DMS114 treated with DMSO at 0.1 percent for 48 hours (cell line): ENCODE data around the gene GPLD1.
"Not testable (repeated sequence)": the region's sequence is repeated elsewhere in the genome, so short reads cannot be mapped to it uniquely, and the experiment has no call there.

Source experiments
- DNase-seq: peaks from one replicate; lab custom pipeline; 2025; ENCODE audit not compliant: unreplicated experiment; lab: John Stamatoyannopoulos, UW

GPLD1 gene

DNA sequence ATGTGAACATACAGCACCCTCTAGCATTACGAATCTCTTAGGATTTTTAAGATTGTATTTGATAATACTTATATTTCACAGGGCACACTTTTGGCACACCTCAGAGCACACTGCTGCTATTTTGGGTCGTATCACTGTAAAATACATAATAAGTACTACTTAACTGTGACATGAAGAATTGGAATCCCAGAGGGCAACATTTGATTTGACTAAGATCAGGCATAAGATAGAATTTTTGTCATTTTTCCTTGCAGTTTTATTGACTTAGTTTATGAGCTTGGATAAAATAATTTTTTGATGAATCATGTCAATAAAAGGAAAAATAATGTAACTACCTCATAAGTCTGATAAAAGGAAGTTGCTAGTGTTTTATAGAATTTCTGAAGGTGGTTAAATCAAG, 64.3 kb downstream of the GPLD1 start:
- no peak for DNase-seq

DNA sequence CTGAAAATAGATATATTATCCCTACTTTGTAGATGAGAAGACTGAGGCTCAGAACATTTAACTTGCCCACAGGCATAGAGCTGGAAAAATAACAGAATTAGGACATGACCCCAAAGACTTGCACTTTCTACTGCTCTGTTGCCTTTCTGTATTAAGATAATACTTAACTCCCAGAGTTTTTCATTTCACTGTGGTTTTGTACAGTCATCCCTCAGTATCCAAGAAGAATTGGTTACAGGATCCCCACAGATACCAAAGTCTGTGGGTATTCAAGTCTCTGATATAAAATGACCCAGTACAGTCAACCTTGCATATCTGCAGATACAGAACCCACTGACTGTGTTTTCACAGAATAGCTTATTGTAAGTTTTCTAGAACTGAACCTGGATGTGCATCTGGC, 69.9 kb downstream of the GPLD1 start:
- DNase-seq: no peak

DNA sequence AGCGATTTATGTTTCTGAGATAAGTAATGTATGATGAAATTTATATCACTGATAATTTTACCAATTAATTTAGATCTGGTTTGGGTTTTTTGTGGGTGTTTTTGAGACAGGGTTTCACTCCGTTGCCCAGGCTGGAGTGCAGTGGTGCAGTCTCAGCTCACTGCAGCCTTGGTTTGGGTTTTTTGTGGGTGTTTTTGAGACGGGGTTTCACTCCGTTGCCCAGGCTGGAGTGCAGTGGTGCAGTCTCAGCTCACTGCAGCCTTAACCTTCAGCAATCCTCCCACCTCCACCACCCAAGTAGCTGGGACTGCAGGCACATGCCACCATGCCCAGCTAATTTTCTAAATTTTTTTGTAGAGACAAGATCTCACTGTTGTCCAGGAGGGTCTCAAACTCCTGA, 73.6 kb downstream of the GPLD1 start:
- DNase-seq: no peak

DNA sequence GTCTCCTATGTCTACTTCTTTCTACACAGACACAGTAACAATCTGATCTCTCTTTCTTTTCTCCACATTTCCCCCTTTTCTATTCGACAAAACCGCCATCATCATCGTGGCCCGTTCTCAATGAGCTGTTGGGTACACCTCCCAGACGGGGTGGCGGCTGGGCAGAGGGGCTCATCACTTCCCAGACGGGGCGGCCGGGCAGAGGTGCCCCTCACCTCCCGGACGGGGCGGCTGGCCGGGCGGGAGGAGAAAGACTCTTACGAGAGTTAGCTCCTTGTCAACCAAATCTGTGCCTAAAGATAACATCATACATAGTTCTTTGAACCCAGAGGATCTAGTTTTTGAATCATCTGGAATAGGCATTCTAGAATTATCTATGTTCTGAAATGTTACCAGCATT, 74.8 kb downstream of the GPLD1 start:
- DNase-seq: not testable (repeated sequence)

DNA sequence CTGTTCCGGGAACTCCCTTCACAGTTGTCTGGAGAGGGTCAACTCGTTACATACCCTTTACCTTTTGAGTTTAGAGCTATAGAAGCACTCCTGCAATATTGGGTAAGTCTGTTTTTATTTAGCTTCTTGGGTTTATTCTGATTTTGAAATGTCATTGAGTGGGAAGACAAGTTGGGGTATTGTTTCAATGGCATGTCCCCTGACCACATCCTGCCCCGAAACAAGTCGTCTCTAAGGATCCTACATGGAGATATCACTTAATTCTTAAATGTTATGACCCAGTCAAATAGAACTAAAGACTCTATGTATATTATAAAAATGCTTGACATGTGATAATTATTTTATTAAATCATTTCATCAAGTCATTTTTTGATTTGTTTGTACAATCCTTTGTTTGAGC, 77.1 kb downstream of the GPLD1 start:
- no peak for DNase-seq

DNA sequence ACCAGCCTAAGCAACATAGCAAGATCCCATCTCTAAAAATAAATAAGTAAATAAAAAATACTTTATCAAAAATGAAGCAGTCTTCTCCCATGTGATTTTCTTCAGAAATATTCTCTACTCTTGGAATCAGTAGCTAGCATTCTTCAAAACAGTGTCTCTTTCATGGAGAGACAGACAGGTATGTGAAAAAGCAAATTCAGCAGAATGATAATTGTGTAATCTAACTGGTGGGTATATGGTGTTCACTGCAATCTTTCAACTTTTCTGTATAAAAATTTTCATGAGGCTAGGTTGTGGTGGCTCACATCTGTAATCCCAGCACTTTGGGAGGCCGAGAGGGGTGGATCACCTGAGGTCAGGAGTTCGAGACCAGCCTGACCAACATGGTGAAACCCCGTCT, 78.8 kb downstream of the GPLD1 start:
- no peak for DNase-seq

DNA sequence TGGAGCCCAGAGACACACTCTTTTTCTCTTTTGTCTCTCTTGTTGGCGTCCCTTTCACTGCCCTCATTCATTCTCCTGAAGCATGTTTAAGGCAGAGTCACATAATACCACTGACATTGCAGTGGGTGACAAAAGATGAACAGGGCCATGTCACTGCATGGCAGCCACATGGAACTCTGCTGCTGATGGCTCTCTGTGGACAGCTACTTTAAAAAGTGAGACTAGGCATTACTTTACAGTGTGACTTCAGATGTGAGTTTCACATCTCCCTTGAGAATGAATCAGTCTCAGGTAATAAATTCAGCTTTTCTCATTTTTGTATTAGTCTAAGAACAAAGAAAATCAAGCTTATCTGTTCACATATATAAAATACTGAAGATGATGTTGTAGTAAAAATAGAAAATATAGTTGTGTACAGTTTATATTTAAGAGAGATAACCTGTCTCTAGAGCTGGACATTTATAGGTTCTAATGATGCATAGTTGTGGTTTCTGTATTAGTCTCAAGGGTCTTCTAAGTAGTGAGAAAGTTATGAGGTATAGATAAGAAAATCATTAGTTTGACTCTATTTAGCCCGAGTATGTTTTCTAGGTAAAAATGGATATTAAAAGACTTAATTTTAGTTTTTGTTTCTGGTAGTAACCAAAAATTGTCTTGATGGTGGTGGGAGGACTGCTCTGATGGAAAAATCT, 80.5 kb downstream of the GPLD1 start:
- no peak for DNase-seq

DNA sequence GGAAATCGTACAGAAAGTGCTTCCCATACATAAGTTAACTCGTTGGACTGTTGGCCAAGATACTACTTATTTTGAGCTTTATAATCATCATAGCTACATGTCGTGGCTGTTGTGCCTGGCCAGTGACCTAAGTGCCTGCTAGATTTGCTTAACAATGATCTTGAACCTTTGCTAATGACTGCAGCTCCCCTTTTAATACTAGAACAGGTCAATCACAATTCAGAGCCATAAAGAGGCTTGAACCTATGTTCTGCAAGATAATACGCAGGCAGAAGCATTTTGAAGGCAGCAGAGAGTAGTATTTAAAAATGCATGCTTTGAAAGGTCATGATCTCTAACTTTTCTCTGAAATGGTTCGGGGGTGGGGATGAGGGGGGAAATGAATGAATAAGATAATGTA, 84.1 kb downstream of the GPLD1 start:
- no peak for DNase-seq

DNA sequence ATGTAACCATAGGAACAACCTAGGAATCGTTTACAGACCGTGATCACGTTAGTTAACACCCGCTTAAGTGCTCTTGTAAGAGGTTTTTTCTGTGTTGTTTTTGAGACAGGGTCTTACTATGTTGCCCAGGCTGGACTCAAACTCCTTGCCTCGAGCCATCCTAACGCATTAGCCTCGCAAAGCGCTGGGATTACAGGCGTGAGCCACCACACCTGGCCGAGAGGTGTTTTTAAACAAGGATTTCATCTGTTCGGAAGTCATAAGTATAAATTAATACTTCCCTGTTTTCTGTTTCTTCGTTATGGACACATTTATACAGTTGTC, 85.9 kb downstream of the GPLD1 start:
- DNase-seq: no peak

DNA sequence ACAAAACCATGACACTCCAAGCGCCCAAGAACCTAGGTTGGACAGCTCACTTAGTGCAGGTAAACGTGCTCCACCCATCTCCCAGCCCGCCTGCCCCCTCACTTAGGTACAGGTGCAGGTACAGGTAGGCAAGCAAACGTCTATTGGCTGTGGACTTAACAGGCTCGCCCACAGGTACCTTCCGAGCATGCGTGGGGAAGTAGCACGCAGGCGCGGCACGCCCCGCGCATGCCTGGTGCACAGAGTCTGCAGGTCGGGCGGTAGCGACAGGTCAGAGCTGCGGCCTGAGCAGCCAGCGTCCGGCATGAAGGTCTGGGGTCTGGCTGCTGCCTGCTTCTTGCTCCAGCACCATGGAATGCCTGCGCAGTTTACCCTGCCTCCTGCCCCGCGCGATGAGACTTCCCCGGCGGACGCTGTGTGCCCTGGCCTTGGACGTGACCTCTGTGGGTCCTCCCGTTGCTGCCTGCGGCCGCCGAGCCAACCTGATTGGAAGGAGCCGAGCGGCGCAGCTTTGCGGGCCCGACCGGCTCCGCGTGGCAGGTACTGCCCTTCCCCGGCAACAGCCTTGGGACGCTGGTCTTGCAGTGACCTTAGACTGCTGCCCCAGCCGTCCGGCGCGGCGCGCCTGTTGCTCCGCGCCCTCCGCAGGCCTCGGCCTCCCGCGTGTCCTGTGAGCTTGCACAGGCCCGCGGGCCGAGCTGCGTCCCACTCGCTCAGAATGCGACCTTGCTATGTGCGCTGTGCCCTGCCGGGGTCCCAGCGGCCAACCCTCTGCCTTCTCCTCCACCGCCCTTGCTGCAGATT, 86.5 kb downstream of the GPLD1 start, which contains the start of gene MRS2:
Gene MRS2, plus strand, starts transcription at position 240 of the 804 bp plus-strand sequence. Its CDS starts 111 bp downstream, at position 351.
- peak; percentile 63 for DNase-seq

DNA sequence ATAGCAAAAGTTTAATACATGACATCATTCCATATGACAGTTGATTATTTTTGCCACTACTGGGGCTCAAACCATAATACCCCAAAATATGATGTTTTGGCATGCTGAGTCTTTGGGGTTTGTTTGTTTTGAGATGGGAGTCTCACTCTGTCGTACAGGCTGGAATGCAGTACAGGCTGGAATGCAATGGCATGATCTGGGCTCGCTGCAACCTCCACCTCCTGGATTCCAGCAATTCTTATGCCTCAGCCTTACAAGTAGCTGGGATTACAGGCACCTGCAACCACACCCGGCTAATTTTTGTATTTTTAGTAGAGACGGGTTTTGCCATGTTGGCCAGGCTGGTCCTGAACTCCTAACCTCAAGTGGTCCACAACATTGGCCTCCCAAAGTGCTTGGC, 87.9 kb downstream of the GPLD1 start:
- DNase-seq: no peak

DNA sequence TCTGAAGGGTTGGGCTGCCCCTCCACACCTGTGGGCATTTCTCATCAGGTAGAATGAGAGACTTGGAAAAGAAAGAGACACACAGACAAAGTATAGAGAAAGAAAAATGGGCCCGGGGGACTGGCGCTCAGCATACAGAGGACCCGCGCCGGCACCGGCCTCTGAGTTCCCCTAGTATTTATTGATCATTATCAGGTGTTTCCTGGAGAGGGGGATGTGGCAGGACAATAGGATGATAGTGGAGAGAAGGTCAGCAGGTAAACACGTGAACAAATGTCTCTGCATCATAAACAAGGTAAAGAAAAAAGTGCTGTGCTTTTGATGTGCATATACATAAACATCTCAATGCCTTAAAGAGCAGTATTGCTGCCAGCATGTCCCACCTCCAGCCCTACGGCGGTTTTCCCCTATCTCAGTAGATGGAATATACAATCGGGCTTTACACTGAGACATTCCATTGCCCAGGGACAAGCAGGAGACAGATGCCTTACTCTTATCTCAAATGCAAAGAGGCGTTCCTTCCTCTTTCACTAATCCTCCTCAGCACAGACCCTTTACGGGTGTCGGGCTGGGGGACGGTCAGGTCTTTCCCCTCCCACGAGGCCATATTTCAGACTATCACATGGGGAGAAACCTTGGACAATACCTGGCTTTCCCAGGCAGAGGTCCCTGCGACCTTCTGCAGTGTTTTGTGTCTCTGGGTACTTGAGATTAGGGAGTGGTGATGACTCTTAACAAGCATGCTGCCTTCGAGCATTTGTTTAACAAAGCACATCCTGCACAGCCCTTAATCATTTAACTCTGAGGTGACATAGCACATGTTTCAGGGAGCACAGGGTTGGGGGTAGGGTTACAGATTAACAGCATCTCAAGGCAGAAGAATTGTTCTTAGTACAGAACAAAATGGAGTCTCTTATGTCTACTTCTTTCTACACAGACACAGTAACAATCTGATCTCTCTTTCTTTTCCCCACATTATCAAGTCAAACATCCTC, 89.0 kb downstream of the GPLD1 start:
- not testable (repeated sequence) for DNase-seq

DNA sequence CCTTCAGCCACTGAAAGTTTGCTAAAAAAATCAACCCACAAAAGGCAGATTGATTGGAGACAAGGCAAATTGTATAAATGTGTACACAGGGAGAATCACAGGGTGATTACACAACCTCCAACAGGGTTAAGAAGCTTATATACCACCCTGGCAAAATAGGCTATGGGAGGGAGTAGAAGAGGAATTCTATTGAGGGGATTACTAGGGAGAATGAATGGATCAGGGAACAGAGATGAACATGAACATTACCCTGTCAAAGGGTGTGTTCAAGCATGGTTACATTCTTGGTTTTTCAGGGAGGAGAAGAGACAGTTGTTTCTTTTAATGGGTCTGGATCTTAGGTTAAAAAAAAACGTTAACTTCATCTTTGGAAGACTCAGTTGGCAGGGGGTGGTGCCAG, 91.7 kb downstream of the GPLD1 start:
- no peak for DNase-seq

DNA sequence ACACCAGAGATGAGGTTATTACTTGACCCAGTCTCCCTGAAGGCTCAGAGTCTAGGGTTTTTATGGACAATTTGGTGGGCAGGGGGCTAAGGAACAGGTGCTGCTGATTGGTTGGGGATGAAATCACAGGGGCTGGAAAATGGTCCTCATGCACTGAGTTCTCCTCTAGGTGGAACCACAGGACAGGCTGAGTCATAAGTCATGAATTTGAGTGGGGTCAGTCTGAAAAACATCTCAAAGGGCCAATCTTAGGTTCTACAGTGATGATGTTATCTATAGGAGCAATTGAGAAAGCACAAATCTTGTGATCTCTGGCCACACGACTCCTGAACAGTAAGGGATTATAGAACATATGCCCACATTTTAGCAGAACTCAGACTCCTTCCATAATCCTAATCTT, 92.6 kb downstream of the GPLD1 start:
- no peak for DNase-seq

DNA sequence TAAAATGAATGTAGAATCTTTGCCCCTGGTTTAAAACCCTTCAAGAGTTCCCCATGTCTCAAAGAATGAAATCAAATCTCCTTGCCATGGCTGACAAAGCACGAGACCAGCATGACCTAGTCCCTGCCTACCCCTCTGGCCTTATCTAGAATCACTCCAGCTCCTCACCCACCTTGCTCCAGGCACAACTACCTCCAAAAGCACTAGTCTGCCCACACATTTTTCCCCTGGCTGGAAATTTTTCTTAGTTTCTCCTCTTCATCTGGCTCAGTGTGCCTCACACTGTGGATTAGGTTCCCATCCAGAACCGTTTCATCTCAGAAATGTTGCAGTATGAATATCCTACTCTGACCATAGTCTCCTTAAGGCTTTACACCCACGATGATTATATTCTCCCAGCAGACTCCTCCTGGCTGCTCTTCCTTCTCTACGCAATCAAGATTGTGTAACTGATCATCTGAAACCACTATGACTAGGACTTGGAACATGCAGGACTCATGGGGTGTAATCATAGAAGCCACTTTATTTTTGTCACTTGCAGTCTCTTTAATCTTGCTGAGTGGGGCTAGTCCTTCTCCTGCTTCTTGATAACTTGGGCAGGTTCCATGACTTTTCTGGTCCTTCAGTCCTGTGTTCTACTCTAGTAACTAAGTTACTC, 94.5 kb downstream of the GPLD1 start:
- no peak for DNase-seq

DNA sequence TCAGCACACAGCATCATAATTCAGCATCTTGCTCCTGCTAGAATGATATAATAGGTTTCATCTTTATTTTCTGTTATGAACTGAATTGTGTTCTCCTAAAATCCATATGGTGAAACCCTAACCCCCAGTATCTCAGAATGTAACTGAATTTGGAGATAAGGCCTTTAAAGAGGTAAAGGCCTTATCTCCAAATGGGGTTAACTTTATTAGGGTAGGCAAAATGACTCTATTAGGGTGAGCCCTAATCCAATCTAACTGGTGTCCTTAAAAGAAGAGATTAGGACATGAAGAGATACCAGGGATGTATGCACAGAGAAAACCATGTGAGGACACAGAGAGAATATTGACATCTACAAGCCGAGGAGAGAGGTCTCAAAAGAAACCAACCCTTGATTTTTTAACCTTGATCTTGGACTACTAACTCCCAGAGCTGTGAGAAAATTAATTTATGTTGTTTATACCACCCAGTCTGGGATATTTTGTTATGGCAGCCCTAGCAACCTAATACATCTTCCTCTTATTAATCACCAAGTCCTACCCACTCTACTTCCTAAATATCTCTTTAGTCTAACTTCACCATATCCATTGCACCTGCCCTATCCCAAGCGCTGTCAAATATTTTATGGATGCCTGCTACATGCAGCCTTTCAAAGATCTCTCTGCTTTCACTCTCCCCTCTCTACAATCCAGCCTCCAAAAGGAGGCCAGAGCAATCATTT, 95.2 kb downstream of the GPLD1 start:
- no peak for DNase-seq

DNA sequence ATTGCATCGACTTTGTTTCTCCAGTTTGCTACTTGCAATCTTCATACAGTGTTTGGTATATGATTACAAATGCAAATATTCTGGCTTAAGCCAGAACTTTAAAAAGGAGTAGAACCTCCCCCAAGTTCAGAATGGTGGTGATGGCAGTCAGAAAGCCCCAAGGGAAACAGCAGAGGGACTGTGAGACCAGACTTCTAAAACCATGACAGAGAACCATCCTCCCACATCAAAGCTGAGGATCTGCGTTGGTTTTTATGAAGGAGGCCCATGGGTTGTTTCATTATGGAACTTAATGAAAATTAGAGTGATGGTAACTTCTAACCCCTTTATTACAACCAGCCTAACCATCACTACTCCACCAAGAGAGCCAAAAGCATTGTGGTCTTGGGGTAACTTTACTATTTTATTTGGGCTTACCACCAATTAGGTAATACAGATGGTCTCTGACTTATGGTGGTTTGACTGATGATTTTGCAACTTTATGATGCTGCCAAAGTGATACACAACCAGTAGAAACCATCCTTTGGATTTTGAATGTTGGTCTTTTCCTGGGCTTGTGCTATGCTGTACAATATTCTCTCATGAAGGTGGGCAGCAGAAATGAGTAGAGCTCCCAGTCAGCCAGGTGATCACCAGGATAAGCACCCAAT, 97.5 kb downstream of the GPLD1 start:
- DNase-seq: no peak

DNA sequence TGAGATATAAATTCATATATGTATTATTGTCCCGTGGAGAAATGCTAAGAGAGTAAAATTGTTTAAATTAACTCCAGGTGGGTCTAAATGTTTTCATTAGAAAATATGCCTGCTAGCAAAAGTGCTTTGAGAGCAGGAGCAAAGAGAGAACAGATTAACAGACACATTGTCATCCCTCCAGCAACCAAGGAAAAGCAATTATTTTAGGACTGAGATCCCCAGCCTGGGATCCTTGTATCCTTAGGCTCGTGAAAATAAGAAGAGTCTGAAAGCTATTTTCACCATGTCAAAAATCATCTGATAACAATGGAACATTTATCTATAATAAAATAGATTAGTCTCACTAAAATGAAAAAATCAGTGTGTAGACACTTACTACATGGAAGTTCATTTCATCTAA, 98.2 kb downstream of the GPLD1 start:
- DNase-seq: no peak

DNA sequence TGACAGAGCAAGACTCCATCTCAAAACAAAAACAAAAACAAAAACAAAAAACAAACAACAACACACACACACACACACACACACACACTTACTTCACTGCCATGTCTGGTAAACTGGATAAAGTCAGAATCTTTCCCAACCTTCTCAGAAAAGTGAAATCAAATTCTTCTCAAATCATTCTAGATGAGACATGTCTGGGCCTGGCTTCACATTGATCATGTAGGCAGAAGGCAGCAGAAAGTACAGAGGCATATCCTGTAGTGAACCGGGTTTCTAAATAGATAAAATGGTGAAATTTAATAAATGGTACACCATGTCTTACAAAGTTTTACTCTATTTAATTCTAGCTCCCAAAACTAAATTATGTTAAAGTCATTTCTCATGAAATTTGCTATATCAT, 101.6 kb downstream of the GPLD1 start:
- DNase-seq: no peak
